GM12878 (cell line): ENCODE measurements around the gene TFCP2. TPM values are rescaled to one million over a fixed set of nuclear protein-coding genes. Genes with fewer than 3 reads are reported as not detected.

Experiments
- BHLHE40 ChIP-seq, 2 experiments: fragments of 450-650 bp in 1 of 2; IDR thresholded peaks; 2 replicates each; pipeline ENCODE4 v1.6.1; 2011 to 2017; ENCODE audit warnings: low read depth in 2 of 2, borderline replicate concordance in 1 of 2, improper control_type of control experiment in 1 of 2, low read length in 1 of 2, mild to moderate bottlenecking in 1 of 2
- CBFB ChIP-seq: IDR thresholded peaks from 2 replicates; pipeline ENCODE4 v1.6.1; 2016; ENCODE audit warnings: antibody characterized with exemption, low read depth
- CREB1 ChIP-seq: IDR thresholded peaks from 2 replicates; pipeline ENCODE4 v1.6.1; 2012; ENCODE audit warnings: low read depth, mild to moderate bottlenecking, inconsistent platforms
- CREM ChIP-seq: IDR thresholded peaks from 2 replicates; pipeline ENCODE4 v1.6.1; 2014; ENCODE audit warnings: antibody characterized with exemption, low read depth
- DPF2 ChIP-seq: fragments of 450-650 bp; IDR thresholded peaks from 2 replicates; pipeline ENCODE4 v1.6.1; 2017; ENCODE audit warnings: mild to moderate bottlenecking
- FOXM1 ChIP-seq: IDR thresholded peaks from 2 replicates; pipeline ENCODE4 v1.6.1; 2012; ENCODE audit warnings: low read depth, mild to moderate bottlenecking, inconsistent platforms, low read length, moderate library complexity
- HCFC1 ChIP-seq: fragments of 150-350 bp; IDR thresholded peaks from 2 replicates; pipeline ENCODE4 v1.6.1; 2014; ENCODE audit warnings: low read length
- NBN ChIP-seq: fragments of 450-650 bp; IDR thresholded peaks from 2 replicates; pipeline ENCODE4 v1.6.1; 2016
- SUPT20H ChIP-seq: IDR thresholded peaks from 2 replicates; pipeline ENCODE4 v1.6.1; 2011; ENCODE audit warnings: low read depth, mild to moderate bottlenecking, low read length, moderate library complexity, borderline replicate concordance; ENCODE audit not compliant: control insufficient read depth
- ZNF384 ChIP-seq: IDR thresholded peaks from 2 replicates; pipeline ENCODE4 v1.6.1; 2012; ENCODE audit warnings: low read depth, mild to moderate bottlenecking, low read length, improper control_type of control experiment, borderline replicate concordance
- polyA plus RNA-seq, 11 experiments: library from polyadenylated mRNA; depleted of rRNA in 4 of 11; unstranded in 6 of 11; stranded (reverse) in 5 of 11; fragments of >200 nt; fragmentation: Nextera tagmentation in 4 of 11; fragmentation: Illumina TruSeq in 1 of 11; extraction: Ambion mirVana in 4 of 11; extraction: Trizol in 1 of 11; gene quantifications; 1 replicate in 1 of 11; 2 replicates in 10 of 11; pipeline versions ENCODE4 v1.2.1 to v1.2.3, GENCODE V29; 2011 to 2016; ENCODE audit warnings: inconsistent platforms in 2 of 11, missing spikeins in 2 of 11, low read depth in 1 of 11
- total RNA-seq, 4 experiments: library from RNA; depleted of rRNA in 3 of 4; stranded (reverse); fragments of >200 nt in 3 of 4; fragmentation: Illumina TruSeq in 1 of 4; extraction: Trizol in 1 of 4; gene quantifications; 2 replicates each; pipeline versions ENCODE4 v1.2.1 to v1.2.3, GENCODE V29; 2013 to 2021
- TF ChIP-seq, protein P1 (sequence below): IDR thresholded peaks from 2 replicates; pipeline ENCODE4 v1.6.1; 2012; ENCODE audit warnings: low read depth, low read length, improper control_type of control experiment
- TF ChIP-seq, protein P2 (sequence below): fragments of 150-350 bp; IDR thresholded peaks from 2 replicates; pipeline ENCODE4 v1.6.1; 2014; ENCODE audit warnings: mild to moderate bottlenecking, low read depth, low read length
- TF ChIP-seq, protein P3 (sequence below): IDR thresholded peaks from 2 replicates; pipeline ENCODE4 v1.6.1; 2012; ENCODE audit warnings: improper control_type of control experiment, low read depth, low read length; ENCODE audit not compliant: insufficient replicate concordance
- TF ChIP-seq, protein P4 (sequence below): fragments of 450-650 bp; IDR thresholded peaks from 2 replicates; pipeline ENCODE4 v1.6.1; 2016; ENCODE audit warnings: mild to moderate bottlenecking
- TF ChIP-seq, protein P5 (sequence below): fragments of 450-650 bp; IDR thresholded peaks from 2 replicates; pipeline ENCODE4 v1.6.1; 2017; ENCODE audit warnings: low read depth, mild to moderate bottlenecking, moderate library complexity
- TF ChIP-seq, protein P6 (sequence below): fragments of 450-650 bp; IDR thresholded peaks from 2 replicates; pipeline ENCODE4 v1.6.1; 2017; ENCODE audit warnings: mild to moderate bottlenecking, low read depth, inconsistent platforms; ENCODE audit not compliant: poor library complexity, severe bottlenecking

Gene TFCP2
- total and polyA plus RNA-seq, 10 of the 15 experiments (the other 5 are each of a cell fraction or from before 2014, with no cell fraction given): 5.8 to 29.7 (median 14.2) TPM

DNA sequence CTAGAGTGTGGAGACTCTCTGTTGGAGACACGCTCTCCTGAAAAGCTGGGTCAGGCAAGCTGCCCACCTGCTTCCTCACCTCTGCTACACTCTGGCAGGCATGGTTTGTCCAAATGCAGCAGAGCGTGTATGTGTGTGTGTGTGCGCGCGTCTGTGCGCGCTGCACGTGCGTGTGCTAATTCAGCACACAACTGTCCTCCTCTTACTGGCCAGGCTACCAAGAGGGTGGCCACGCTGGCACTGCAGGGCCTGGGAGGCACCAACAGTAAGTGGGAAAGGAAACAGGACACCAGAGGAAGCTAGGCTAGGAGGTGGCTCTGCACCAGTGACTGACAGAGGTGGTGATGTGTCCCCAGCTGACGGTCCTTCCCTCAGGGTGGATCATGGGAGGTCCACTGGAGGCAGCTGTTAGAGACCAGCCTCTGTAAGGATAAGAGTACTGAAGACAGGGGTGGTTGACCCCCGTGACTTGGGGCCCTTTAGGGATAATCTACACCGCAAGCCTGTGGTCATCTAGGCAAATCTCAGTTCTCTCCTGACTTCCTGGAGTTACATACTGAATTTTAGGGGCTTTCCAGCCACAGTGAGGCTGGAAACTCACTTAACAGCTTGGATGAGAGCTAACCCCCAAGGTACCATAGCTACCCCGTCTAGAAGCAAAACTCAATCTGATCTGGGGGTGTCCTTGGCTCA lies 15.6 kb upstream of the TFCP2 start (continued):
- TF ChIP-seq SUPT20H: no peak
- TF ChIP-seq, protein P1, sequence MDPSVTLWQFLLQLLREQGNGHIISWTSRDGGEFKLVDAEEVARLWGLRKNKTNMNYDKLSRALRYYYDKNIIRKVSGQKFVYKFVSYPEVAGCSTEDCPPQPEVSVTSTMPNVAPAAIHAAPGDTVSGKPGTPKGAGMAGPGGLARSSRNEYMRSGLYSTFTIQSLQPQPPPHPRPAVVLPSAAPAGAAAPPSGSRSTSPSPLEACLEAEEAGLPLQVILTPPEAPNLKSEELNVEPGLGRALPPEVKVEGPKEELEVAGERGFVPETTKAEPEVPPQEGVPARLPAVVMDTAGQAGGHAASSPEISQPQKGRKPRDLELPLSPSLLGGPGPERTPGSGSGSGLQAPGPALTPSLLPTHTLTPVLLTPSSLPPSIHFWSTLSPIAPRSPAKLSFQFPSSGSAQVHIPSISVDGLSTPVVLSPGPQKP: no peak
- no peak for TF ChIP-seq HCFC1
- TF ChIP-seq, protein P2, sequence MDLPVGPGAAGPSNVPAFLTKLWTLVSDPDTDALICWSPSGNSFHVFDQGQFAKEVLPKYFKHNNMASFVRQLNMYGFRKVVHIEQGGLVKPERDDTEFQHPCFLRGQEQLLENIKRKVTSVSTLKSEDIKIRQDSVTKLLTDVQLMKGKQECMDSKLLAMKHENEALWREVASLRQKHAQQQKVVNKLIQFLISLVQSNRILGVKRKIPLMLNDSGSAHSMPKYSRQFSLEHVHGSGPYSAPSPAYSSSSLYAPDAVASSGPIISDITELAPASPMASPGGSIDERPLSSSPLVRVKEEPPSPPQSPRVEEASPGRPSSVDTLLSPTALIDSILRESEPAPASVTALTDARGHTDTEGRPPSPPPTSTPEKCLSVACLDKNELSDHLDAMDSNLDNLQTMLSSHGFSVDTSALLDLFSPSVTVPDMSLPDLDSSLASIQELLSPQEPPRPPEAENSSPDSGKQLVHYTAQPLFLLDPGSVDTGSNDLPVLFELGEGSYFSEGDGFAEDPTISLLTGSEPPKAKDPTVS: no peak
- TF ChIP-seq, protein P3, sequence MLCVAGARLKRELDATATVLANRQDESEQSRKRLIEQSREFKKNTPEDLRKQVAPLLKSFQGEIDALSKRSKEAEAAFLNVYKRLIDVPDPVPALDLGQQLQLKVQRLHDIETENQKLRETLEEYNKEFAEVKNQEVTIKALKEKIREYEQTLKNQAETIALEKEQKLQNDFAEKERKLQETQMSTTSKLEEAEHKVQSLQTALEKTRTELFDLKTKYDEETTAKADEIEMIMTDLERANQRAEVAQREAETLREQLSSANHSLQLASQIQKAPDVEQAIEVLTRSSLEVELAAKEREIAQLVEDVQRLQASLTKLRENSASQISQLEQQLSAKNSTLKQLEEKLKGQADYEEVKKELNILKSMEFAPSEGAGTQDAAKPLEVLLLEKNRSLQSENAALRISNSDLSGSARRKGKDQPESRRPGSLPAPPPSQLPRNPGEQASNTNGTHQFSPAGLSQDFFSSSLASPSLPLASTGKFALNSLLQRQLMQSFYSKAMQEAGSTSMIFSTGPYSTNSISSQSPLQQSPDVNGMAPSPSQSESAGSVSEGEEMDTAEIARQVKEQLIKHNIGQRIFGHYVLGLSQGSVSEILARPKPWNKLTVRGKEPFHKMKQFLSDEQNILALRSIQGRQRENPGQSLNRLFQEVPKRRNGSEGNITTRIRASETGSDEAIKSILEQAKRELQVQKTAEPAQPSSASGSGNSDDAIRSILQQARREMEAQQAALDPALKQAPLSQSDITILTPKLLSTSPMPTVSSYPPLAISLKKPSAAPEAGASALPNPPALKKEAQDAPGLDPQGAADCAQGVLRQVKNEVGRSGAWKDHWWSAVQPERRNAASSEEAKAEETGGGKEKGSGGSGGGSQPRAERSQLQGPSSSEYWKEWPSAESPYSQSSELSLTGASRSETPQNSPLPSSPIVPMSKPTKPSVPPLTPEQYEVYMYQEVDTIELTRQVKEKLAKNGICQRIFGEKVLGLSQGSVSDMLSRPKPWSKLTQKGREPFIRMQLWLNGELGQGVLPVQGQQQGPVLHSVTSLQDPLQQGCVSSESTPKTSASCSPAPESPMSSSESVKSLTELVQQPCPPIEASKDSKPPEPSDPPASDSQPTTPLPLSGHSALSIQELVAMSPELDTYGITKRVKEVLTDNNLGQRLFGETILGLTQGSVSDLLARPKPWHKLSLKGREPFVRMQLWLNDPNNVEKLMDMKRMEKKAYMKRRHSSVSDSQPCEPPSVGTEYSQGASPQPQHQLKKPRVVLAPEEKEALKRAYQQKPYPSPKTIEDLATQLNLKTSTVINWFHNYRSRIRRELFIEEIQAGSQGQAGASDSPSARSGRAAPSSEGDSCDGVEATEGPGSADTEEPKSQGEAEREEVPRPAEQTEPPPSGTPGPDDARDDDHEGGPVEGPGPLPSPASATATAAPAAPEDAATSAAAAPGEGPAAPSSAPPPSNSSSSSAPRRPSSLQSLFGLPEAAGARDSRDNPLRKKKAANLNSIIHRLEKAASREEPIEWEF: no peak
- TF ChIP-seq CREB1: no peak; the same call in 1 of the 2 replicates
- no peak for TF ChIP-seq CREM
- peak; percentile 63 for TF ChIP-seq FOXM1
- TF ChIP-seq, protein P4, sequence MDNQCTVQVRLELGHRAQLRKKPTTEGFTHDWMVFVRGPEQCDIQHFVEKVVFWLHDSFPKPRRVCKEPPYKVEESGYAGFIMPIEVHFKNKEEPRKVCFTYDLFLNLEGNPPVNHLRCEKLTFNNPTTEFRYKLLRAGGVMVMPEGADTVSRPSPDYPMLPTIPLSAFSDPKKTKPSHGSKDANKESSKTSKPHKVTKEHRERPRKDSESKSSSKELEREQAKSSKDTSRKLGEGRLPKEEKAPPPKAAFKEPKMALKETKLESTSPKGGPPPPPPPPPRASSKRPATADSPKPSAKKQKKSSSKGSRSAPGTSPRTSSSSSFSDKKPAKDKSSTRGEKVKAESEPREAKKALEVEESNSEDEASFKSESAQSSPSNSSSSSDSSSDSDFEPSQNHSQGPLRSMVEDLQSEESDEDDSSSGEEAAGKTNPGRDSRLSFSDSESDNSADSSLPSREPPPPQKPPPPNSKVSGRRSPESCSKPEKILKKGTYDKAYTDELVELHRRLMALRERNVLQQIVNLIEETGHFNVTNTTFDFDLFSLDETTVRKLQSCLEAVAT: peak; percentile 57; the same call in 1 of the 2 replicates
- TF ChIP-seq DPF2: peak; percentile 88
- TF ChIP-seq BHLHE40 (IDR thresholded peaks at IDR 0.05; ENCODE audit: borderline replicate concordance in 1 of 2, low read depth in 2 of 2, low read length in 1 of 2): peak; percentile 97 to 99
- TF ChIP-seq ZNF384: no peak
- peak; percentile 34; the same call in 1 of the 2 replicates for TF ChIP-seq NBN
- TF ChIP-seq, protein P5, sequence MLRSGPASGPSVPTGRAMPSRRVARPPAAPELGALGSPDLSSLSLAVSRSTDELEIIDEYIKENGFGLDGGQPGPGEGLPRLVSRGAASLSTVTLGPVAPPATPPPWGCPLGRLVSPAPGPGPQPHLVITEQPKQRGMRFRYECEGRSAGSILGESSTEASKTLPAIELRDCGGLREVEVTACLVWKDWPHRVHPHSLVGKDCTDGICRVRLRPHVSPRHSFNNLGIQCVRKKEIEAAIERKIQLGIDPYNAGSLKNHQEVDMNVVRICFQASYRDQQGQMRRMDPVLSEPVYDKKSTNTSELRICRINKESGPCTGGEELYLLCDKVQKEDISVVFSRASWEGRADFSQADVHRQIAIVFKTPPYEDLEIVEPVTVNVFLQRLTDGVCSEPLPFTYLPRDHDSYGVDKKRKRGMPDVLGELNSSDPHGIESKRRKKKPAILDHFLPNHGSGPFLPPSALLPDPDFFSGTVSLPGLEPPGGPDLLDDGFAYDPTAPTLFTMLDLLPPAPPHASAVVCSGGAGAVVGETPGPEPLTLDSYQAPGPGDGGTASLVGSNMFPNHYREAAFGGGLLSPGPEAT: peak; percentile 83
- TF ChIP-seq CBFB: peak; percentile 90
- TF ChIP-seq, protein P6, sequence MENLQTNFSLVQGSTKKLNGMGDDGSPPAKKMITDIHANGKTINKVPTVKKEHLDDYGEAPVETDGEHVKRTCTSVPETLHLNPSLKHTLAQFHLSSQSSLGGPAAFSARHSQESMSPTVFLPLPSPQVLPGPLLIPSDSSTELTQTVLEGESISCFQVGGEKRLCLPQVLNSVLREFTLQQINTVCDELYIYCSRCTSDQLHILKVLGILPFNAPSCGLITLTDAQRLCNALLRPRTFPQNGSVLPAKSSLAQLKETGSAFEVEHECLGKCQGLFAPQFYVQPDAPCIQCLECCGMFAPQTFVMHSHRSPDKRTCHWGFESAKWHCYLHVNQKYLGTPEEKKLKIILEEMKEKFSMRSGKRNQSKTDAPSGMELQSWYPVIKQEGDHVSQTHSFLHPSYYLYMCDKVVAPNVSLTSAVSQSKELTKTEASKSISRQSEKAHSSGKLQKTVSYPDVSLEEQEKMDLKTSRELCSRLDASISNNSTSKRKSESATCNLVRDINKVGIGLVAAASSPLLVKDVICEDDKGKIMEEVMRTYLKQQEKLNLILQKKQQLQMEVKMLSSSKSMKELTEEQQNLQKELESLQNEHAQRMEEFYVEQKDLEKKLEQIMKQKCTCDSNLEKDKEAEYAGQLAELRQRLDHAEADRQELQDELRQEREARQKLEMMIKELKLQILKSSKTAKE: no peak
